SK-N-SH treated with all-trans-retinoic acid at 6 μM for 48 hours (cell line): ENCODE results near the gene ARHGAP45.

Experiments
- ATAC-seq: fragments of 200-7000 bp; cut with Tn5 transposase; 3 replicates; pipeline ENCODE4 v1.9.1; 2020; ENCODE audit warnings: mild to moderate bottlenecking, moderate library complexity
- CSRNP3 ChIP-seq: fragments of 250-450 bp; sonication (Bioruptor Pico); IDR thresholded peaks from 2 replicates; pipeline ENCODE4 v1.5.1; 2021; ENCODE audit warnings: mild to moderate bottlenecking, moderate library complexity
- ESRRG ChIP-seq: fragments of 250-450 bp; sonication (Bioruptor Pico); IDR thresholded peaks from 2 replicates; pipeline ENCODE4 v1.6.1; 2021; ENCODE audit warnings: mild to moderate bottlenecking
- GLIS3 ChIP-seq: fragments of 250-450 bp; sonication (Bioruptor Pico); IDR thresholded peaks from 2 replicates; pipeline ENCODE4 v1.5.0; 2020; ENCODE audit warnings: mild to moderate bottlenecking, moderate library complexity
- PATZ1 ChIP-seq: fragments of 250-450 bp; sonication (Bioruptor Pico); IDR thresholded peaks from 2 replicates; pipeline ENCODE4 v1.8.0; 2020; ENCODE audit warnings: mild to moderate bottlenecking, moderate library complexity, borderline replicate concordance
- PPARA ChIP-seq: fragments of 250-450 bp; sonication (Bioruptor Pico); IDR thresholded peaks from 2 replicates; pipeline ENCODE4 v1.5.0; 2020; ENCODE audit warnings: mild to moderate bottlenecking, borderline replicate concordance
- TCF4 ChIP-seq: fragments of 250-450 bp; sonication (Bioruptor Pico); IDR thresholded peaks from 2 replicates; pipeline ENCODE4 v1.8.0; 2021; ENCODE audit warnings: mild to moderate bottlenecking, moderate library complexity, borderline replicate concordance
- TOX ChIP-seq: fragments of 250-450 bp; sonication (Bioruptor Pico); IDR thresholded peaks from 2 replicates; pipeline ENCODE4 v1.8.0; 2021; ENCODE audit warnings: mild to moderate bottlenecking, moderate library complexity, borderline replicate concordance
- TSHZ2 ChIP-seq: fragments of 250-450 bp; sonication (Bioruptor Pico); IDR thresholded peaks from 2 replicates; pipeline ENCODE4 v1.5.0; 2020; ENCODE audit warnings: mild to moderate bottlenecking, moderate library complexity
- ZC3H10 ChIP-seq: fragments of 250-450 bp; sonication (Bioruptor Pico); IDR thresholded peaks from 2 replicates; pipeline ENCODE4 v1.5.1; 2021; ENCODE audit warnings: mild to moderate bottlenecking, moderate library complexity
- ZFP3 ChIP-seq: fragments of 250-450 bp; sonication (Bioruptor Pico); IDR thresholded peaks from 2 replicates; pipeline ENCODE4 v1.5.0; 2020; ENCODE audit warnings: mild to moderate bottlenecking, moderate library complexity
- ZNF565 ChIP-seq: fragments of 450-650 bp; formaldehyde crosslinking; conservative IDR thresholded peaks from 2 replicates; pipeline ENCODE4 v1.5.0; 2020; ENCODE audit warnings: low read depth, mild to moderate bottlenecking, moderate library complexity
- ZNF70 ChIP-seq: fragments of 450-650 bp; formaldehyde crosslinking; IDR thresholded peaks from 2 replicates; pipeline ENCODE4 v1.5.0; 2020; ENCODE audit warnings: mild to moderate bottlenecking, moderate library complexity
- TF ChIP-seq, protein P1 (sequence below): fragments of 250-450 bp; sonication (Bioruptor Pico); IDR thresholded peaks from 2 replicates; pipeline ENCODE4 v1.8.0; 2021; ENCODE audit warnings: low read depth, mild to moderate bottlenecking, moderate library complexity, borderline replicate concordance

The ARHGAP45 gene

GRCh38 chr19:1135454-1135853, 68.5 kb downstream of the ARHGAP45 start (continued):
- TF ChIP-seq, protein P1, sequence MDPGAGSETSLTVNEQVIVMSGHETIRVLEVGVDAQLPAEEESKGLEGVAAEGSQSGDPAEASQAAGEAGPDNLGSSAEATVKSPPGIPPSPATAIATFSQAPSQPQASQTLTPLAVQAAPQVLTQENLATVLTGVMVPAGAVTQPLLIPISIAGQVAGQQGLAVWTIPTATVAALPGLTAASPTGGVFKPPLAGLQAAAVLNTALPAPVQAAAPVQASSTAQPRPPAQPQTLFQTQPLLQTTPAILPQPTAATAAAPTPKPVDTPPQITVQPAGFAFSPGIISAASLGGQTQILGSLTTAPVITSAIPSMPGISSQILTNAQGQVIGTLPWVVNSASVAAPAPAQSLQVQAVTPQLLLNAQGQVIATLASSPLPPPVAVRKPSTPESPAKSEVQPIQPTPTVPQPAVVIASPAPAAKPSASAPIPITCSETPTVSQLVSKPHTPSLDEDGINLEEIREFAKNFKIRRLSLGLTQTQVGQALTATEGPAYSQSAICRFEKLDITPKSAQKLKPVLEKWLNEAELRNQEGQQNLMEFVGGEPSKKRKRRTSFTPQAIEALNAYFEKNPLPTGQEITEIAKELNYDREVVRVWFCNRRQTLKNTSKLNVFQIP (CRISPR knock-in tag): no peak
- TF ChIP-seq ZNF565 (CRISPR knock-in tag): no peak

DNA sequence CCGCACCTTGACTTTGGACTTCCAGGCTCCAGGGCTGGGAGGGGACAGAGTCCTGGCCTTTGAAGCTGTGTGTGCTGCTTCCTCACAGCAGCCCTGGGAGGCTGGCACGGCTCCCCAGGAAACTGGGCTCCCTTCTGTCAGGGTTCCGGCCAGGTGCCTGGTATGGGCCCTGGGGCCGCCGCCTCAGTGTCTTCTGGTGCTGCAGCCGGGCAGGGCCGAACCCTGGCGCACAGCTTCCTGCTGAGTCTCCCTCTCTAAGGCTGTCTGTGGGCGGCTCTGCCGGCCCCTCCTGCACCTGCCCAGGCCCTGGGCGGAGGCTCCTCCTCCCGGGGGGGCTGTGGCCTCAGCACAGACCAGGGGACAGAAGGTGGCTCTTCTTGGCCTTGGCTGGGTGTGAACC, 69.2 kb downstream of the ARHGAP45 start:
- TF ChIP-seq PPARA (CRISPR knock-in tag) (no peak), TOX (no peak), ZC3H10 (no peak), PATZ1 (CRISPR knock-in tag) (no peak), TSHZ2 (no peak), TCF4 (CRISPR knock-in tag) (no peak), CSRNP3 (CRISPR knock-in tag) (no peak), ZFP3 (no peak), GLIS3 (CRISPR knock-in tag) (no peak), ESRRG (CRISPR knock-in tag) (no peak), ZNF70 (CRISPR knock-in tag) (no peak), ZNF565 (CRISPR knock-in tag) (no peak)
- TF ChIP-seq, protein P1 (CRISPR knock-in tag): no peak
- ATAC-seq: no peak
